ENCODE measurements around the gene FMNL2. TPM values are rescaled to one million over a fixed set of nuclear protein-coding genes. Genes with fewer than 3 reads are reported as not detected.

FMNL2 gene
- total RNA-seq, 4 donors from 2014 or later = 5.8 to 19.8 (median 16.9) TPM

DNA sequence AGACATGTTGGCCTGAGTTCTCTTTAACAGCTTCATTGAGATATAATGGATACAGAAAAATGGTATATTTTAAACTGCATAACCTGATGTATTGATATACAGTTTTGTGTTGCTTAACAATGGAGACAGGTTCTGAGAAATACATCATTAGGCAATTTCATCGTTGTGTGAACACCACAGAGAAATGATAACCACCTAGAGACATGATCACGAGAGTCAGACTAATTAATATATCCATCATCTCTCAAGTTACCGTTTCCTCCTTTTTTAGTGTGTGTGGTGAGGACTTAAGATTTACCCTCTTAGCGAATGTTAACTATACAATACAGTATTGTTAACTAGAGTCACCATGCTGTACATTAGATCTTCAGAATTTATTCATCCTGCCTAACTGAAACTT, 178.1 kb downstream of the FMNL2 start:
- WGBS, 2 donors = 91 to 97% methylated on average over 4 of the region's 4 CpGs
- DNase-seq = no peak
- H3K4me3 ChIP-seq = no peak overlapping the region
- H3K9me3 ChIP-seq = no peaks in the 10 kb centered on the region
- TF ChIP-seq, protein P1, sequence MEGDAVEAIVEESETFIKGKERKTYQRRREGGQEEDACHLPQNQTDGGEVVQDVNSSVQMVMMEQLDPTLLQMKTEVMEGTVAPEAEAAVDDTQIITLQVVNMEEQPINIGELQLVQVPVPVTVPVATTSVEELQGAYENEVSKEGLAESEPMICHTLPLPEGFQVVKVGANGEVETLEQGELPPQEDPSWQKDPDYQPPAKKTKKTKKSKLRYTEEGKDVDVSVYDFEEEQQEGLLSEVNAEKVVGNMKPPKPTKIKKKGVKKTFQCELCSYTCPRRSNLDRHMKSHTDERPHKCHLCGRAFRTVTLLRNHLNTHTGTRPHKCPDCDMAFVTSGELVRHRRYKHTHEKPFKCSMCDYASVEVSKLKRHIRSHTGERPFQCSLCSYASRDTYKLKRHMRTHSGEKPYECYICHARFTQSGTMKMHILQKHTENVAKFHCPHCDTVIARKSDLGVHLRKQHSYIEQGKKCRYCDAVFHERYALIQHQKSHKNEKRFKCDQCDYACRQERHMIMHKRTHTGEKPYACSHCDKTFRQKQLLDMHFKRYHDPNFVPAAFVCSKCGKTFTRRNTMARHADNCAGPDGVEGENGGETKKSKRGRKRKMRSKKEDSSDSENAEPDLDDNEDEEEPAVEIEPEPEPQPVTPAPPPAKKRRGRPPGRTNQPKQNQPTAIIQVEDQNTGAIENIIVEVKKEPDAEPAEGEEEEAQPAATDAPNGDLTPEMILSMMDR (IDR thresholded peaks at IDR 0.05) = no peak
- no peak for TF ChIP-seq POLR2A (IDR thresholded peaks at IDR 0.05)
- H3K4me1 ChIP-seq = peaks cover 0 to 5% (median 5%) of the 10 kb centered on the region in 3 donors
- peaks cover 0 to 9% (median 0%) of the 10 kb centered on the region in 4 donors for H3K27me3 ChIP-seq
- H3K27ac ChIP-seq = no peak overlapping the region
- no peaks in the 10 kb centered on the region for H3K36me3 ChIP-seq
- intact Hi-C loops (cut with DNase I) = no loop called here

DNA sequence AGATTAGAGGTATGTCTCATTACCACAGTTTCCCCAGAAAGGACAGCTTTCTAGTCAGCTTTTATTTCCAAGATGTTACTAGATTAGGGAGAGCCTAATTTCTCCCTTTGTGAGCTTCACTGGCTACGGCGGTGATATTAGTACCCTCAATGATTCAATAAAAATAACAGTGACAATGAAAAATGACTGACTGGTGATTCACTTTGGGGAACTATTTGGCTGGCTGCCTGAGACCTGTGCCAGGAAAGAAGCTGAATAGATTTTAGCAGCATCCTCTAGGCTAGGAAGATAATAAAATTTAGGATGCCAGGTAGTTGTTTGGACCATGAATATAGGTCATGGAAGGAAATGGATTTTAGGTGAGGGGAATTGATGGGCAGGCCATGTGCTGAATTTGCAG, 178.7 kb downstream of the FMNL2 start:
- Histone ChIP-seq H3K27me3 (peaks cover 0 to 15% (median 0%) of the 10 kb centered on the region in 4 donors), H3K4me1 (peaks cover 0 to 11% (median 7%) of the 10 kb centered on the region in 3 donors), H3K9me3 (no peaks in the 10 kb centered on the region), H3K27ac (no peak overlapping the region), H3K36me3 (no peaks in the 10 kb centered on the region), H3K4me3 (no peak overlapping the region)
- TF ChIP-seq POLR2A (IDR thresholded peaks at IDR 0.05) = no peak
- TF ChIP-seq, protein P1 (IDR thresholded peaks at IDR 0.05) = no peak
- intact Hi-C loops (cut with DNase I) = no loop called here
- DNase-seq = no peak
- WGBS, 2 donors = 0% methylated on average over 2 of the region's 2 CpGs

DNA sequence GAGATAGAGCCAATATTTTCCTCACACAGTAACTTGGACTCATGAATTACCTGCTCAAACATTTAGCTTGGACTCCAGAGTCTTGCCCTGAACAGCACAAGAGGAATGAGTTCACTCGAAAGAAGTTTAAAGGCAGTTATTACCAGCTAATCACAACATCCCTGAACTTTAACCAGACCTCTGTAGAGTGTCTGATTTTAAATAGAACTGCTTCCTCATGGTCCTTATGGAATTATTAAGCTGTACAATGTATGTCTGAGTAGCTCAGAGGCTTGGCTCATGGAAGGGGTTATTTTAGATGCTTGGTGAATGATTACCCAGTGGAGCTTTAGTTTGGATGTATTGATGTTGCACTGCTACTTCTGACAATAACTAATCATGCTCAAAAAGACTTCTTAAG, 183.1 kb downstream of the FMNL2 start:
- H3K36me3 ChIP-seq = no peaks in the 10 kb centered on the region
- no peak overlapping the region for H3K27ac ChIP-seq
- no peak for DNase-seq
- WGBS, 2 donors = 81 to 92% methylated on average over 1 of the region's 1 CpG
- no peaks in the 10 kb centered on the region for H3K9me3 ChIP-seq
- peaks cover 0 to 28% (median 0%) of the 10 kb centered on the region in 4 donors for H3K27me3 ChIP-seq
- no peak for TF ChIP-seq POLR2A (IDR thresholded peaks at IDR 0.05)
- TF ChIP-seq, protein P1 (IDR thresholded peaks at IDR 0.05) = no peak
- intact Hi-C loops (cut with DNase I) = no loop called here
- no peak overlapping the region for H3K4me3 ChIP-seq
- H3K4me1 ChIP-seq = peaks cover 0 to 23% (median 15%) of the 10 kb centered on the region in 3 donors

DNA sequence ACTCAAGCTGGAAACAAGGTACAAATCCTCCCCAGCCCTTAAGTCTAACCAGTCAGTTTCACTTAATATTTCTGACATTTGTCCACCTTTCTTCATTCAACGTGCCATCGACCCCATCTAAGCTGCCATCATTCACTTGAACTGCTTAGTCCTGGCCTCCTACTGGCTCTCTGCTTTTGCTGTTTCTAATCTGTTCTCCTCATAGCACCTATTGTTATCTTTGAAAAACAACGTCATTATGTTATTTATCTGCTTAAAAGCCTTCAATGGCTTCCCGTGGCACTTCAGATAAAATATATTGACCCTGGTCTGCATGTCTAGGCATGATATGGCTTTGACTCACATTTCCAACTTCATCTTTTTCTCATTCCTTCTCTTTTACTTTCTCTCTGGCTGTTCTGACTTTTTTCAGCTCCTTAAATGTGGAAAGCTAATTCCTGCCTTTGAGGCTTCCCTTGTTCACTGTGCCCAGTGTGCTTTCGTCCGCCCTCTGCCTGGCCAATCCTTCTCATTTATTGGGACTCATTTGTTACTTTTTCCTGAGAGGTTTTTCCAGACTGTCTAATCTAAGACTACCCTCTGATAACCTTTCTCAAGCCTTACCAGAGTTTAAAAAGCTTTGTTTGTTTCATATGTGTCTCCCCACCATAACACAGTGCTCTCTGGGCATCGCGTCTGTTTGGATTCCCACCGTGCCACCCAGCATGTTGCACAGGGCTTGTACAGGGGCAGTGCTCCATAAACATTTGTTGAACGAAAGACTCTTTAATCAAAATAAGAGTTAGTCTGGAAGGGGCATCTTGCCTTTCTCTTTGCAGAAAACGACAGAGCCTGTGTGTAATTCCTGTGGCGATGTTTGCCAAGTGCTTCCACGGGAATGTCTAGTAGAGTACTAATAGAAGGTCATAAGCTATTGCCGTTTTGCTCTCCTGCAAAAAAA, 183.9 kb downstream of the FMNL2 start:
- H3K27ac ChIP-seq = no peak overlapping the region
- H3K27me3 ChIP-seq = peaks cover 0 to 28% (median 0%) of the 10 kb centered on the region in 4 donors
- TF ChIP-seq POLR2A (IDR thresholded peaks at IDR 0.05) = no peak
- TF ChIP-seq, protein P1 (IDR thresholded peaks at IDR 0.05) = no peak
- WGBS, 2 donors = 54 to 59% methylated on average over 14 of the region's 14 CpGs
- no peak for DNase-seq
- no peaks in the 10 kb centered on the region for H3K9me3 ChIP-seq
- intact Hi-C loops (cut with DNase I) = no loop called here
- no peaks in the 10 kb centered on the region for H3K36me3 ChIP-seq
- peaks cover 0 to 19% (median 10%) of the 10 kb centered on the region in 3 donors for H3K4me1 ChIP-seq
- no peak overlapping the region for H3K4me3 ChIP-seq

DNA sequence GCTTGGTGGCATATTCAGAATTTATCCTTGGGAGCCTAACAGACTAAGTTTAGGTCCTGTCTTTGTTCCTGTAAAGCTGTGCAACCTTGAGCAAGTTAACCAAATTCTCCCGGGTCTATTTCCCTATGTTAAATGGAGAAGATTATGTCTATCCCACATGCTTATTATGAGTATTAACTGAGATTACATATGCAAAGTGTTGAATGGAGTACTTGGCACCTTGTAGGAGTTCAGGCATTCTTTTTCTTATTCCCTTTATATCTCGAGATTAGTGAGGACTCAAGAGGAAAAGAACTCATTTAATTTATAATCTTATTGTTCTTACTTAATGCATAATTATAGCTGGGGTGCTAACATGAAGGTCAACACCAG, 184.6 kb downstream of the FMNL2 start:
- no peaks in the 10 kb centered on the region for H3K9me3 ChIP-seq
- peaks cover 0 to 33% (median 0%) of the 10 kb centered on the region in 4 donors for H3K27me3 ChIP-seq
- H3K4me1 ChIP-seq = peaks cover 0 to 19% (median 10%) of the 10 kb centered on the region in 3 donors
- H3K27ac ChIP-seq = no peak overlapping the region
- no peak for DNase-seq
- no peak for TF ChIP-seq POLR2A (IDR thresholded peaks at IDR 0.05)
- intact Hi-C loops (cut with DNase I) = no loop called here
- no peak overlapping the region for H3K4me3 ChIP-seq
- WGBS, 2 donors = 14 to 35% methylated on average over 2 of the region's 2 CpGs
- no peaks in the 10 kb centered on the region for H3K36me3 ChIP-seq

All from esophagus squamous epithelium (tissue), 5 donors.